ENCODE results near the gene PDSS2. TPM values are rescaled to one million over a fixed set of nuclear protein-coding genes. Genes with fewer than 3 reads are reported as not detected.

PDSS2 gene
- polyA plus RNA-seq, 1 of the 3 experiments (the other 2 are of a cell fraction) = 5.6 TPM

DNA sequence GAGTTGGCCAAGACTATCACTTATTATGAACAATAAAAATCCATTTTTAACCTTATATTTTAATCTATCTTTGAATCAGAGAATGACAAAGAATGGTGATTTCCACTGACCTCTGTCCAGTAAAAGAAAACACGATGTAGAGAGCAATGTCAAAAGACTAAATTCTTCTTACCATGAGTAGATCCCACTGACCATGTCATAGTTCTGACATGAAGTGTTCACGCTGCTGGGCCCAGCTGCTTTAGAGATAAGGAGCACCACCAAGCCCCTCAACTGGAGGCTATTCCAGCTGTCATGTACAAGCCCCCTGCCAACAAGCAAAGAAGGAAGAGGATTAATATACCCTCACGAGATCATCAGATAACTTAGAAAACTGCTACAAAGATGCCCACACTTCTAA lies 125.3 kb downstream of the PDSS2 start (continued):
- TF ChIP-seq NFIC (IDR thresholded peaks at IDR 0.05; ENCODE audit: borderline replicate concordance) = no peak
- TF ChIP-seq JUND (IDR thresholded peaks at IDR 0.05) = no peak
- TF ChIP-seq, protein P1, sequence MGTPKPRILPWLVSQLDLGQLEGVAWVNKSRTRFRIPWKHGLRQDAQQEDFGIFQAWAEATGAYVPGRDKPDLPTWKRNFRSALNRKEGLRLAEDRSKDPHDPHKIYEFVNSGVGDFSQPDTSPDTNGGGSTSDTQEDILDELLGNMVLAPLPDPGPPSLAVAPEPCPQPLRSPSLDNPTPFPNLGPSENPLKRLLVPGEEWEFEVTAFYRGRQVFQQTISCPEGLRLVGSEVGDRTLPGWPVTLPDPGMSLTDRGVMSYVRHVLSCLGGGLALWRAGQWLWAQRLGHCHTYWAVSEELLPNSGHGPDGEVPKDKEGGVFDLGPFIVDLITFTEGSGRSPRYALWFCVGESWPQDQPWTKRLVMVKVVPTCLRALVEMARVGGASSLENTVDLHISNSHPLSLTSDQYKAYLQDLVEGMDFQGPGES (IDR thresholded peaks at IDR 0.05; ENCODE audit: low read depth, low read length) = no peak
- TF ChIP-seq NRF1 (IDR thresholded peaks at IDR 0.05; ENCODE audit: low read depth, low read length) = no peak

DNA sequence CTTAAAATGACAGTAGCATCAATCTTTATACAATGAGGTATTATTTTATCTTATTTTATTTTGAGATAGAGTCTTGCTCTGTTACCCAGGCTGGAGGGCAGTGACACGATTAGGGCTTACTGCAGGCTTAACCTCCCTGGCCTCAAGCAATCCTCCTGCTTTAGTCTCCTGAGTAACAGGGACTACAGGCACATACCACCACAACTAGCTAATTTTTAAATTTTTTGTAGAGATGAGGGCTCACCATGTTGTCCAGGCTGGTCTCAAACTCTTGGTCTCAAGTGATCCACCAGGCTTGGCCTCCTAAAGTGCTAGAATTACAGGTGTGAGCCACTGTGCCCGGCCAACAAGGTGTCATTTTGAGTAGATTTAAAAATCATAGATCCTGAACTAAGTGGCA lies 125.9 kb downstream of the PDSS2 start:
- Histone ChIP-seq H3F3A (replicated peaks; ENCODE audit: insufficient read depth) (no peaks in the 10 kb centered on the region), H3K9me3 (no peaks in the 10 kb centered on the region), H3K9ac (no peak overlapping the region), H3K36me3 (replicated peaks in 1 of 2; ENCODE audit: control insufficient read depth in 1 of 2, insufficient read depth in 2 of 2, low read length in 1 of 2) (no peaks in the 10 kb centered on the region), H3K4me2 (no peak overlapping the region), H3K79me2 (ENCODE audit: insufficient read depth) (no peaks in the 10 kb centered on the region), H3K27ac (ENCODE audit: low read depth in 2 of 2, low read length in 1 of 2) (no peak overlapping the region), H2AFZ (ENCODE audit: low read depth) (no peak overlapping the region), H3K4me1 (ENCODE audit: control insufficient read depth in 1 of 2, insufficient read depth in 2 of 2, low read depth in 1 of 2, low read length in 1 of 2) (no peaks in the 10 kb centered on the region), H3K4me3 (ENCODE audit: low read depth in 2 of 2, low read length in 1 of 2) (no peak overlapping the region), H3K9me2 (no peaks in the 10 kb centered on the region), H3K27me3 (ENCODE audit: insufficient read depth) (no peaks in the 10 kb centered on the region), H4K20me1 (ENCODE audit: insufficient read depth) (no peaks in the 10 kb centered on the region)
- DNase-seq = no peak
- ChIA-PET POLR2A (no interaction called here), CTCF (interaction anchor here (0.6 to 1.8 kb wide), 2 partner anchors 15 to 93 kb away, joined by 3 to 5 read pairs; no protein-coding TSS in a partner anchor)
- TF ChIP-seq, protein P2, sequence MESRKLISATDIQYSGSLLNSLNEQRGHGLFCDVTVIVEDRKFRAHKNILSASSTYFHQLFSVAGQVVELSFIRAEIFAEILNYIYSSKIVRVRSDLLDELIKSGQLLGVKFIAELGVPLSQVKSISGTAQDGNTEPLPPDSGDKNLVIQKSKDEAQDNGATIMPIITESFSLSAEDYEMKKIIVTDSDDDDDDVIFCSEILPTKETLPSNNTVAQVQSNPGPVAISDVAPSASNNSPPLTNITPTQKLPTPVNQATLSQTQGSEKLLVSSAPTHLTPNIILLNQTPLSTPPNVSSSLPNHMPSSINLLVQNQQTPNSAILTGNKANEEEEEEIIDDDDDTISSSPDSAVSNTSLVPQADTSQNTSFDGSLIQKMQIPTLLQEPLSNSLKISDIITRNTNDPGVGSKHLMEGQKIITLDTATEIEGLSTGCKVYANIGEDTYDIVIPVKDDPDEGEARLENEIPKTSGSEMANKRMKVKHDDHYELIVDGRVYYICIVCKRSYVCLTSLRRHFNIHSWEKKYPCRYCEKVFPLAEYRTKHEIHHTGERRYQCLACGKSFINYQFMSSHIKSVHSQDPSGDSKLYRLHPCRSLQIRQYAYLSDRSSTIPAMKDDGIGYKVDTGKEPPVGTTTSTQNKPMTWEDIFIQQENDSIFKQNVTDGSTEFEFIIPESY (IDR thresholded peaks at IDR 0.05; ENCODE audit: borderline replicate concordance, low read depth) = no peak
- no peak for TF ChIP-seq GATA2 (CRISPR knock-in tag; IDR thresholded peaks at IDR 0.05)
- TF ChIP-seq, protein P3, sequence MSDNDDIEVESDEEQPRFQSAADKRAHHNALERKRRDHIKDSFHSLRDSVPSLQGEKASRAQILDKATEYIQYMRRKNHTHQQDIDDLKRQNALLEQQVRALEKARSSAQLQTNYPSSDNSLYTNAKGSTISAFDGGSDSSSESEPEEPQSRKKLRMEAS (IDR thresholded peaks at IDR 0.05; ENCODE audit: low read depth) = no peak
- TF ChIP-seq POLR2AphosphoS5 (IDR thresholded peaks at IDR 0.05; ENCODE audit: low read depth, low read length) = no peak
- no peak for TF ChIP-seq TCF12 (IDR thresholded peaks at IDR 0.05)
- TF ChIP-seq MXI1 (IDR thresholded peaks at IDR 0.05; ENCODE audit: low read depth, low read length) = no peak
- TF ChIP-seq, protein P4, sequence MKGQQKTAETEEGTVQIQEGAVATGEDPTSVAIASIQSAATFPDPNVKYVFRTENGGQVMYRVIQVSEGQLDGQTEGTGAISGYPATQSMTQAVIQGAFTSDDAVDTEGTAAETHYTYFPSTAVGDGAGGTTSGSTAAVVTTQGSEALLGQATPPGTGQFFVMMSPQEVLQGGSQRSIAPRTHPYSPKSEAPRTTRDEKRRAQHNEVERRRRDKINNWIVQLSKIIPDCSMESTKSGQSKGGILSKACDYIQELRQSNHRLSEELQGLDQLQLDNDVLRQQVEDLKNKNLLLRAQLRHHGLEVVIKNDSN (IDR thresholded peaks at IDR 0.05; ENCODE audit: borderline replicate concordance, low read depth) = no peak
- TF ChIP-seq, protein P1 (IDR thresholded peaks at IDR 0.05; ENCODE audit: low read depth, low read length) = no peak
- TF ChIP-seq, protein P5, sequence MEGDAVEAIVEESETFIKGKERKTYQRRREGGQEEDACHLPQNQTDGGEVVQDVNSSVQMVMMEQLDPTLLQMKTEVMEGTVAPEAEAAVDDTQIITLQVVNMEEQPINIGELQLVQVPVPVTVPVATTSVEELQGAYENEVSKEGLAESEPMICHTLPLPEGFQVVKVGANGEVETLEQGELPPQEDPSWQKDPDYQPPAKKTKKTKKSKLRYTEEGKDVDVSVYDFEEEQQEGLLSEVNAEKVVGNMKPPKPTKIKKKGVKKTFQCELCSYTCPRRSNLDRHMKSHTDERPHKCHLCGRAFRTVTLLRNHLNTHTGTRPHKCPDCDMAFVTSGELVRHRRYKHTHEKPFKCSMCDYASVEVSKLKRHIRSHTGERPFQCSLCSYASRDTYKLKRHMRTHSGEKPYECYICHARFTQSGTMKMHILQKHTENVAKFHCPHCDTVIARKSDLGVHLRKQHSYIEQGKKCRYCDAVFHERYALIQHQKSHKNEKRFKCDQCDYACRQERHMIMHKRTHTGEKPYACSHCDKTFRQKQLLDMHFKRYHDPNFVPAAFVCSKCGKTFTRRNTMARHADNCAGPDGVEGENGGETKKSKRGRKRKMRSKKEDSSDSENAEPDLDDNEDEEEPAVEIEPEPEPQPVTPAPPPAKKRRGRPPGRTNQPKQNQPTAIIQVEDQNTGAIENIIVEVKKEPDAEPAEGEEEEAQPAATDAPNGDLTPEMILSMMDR (IDR thresholded peaks at IDR 0.05) = no peak
- TF ChIP-seq NFIC (IDR thresholded peaks at IDR 0.05; ENCODE audit: borderline replicate concordance) = no peak
- TF ChIP-seq, protein P6, sequence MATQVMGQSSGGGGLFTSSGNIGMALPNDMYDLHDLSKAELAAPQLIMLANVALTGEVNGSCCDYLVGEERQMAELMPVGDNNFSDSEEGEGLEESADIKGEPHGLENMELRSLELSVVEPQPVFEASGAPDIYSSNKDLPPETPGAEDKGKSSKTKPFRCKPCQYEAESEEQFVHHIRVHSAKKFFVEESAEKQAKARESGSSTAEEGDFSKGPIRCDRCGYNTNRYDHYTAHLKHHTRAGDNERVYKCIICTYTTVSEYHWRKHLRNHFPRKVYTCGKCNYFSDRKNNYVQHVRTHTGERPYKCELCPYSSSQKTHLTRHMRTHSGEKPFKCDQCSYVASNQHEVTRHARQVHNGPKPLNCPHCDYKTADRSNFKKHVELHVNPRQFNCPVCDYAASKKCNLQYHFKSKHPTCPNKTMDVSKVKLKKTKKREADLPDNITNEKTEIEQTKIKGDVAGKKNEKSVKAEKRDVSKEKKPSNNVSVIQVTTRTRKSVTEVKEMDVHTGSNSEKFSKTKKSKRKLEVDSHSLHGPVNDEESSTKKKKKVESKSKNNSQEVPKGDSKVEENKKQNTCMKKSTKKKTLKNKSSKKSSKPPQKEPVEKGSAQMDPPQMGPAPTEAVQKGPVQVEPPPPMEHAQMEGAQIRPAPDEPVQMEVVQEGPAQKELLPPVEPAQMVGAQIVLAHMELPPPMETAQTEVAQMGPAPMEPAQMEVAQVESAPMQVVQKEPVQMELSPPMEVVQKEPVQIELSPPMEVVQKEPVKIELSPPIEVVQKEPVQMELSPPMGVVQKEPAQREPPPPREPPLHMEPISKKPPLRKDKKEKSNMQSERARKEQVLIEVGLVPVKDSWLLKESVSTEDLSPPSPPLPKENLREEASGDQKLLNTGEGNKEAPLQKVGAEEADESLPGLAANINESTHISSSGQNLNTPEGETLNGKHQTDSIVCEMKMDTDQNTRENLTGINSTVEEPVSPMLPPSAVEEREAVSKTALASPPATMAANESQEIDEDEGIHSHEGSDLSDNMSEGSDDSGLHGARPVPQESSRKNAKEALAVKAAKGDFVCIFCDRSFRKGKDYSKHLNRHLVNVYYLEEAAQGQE (IDR thresholded peaks at IDR 0.05; ENCODE audit: low read depth, low read length) = no peak
- WGBS (ENCODE audit: low lambda C conversion rate) = 100% methylated on average over 2 of the region's 2 CpGs
